Right lobe of liver (tissue), 4 donors: Measurements from ENCODE around the gene EDNRA.

Experiments used
- POLR2A ChIP-seq: fragments of 450-650 bp; IDR thresholded peaks from one replicate; pipeline ENCODE4 v1.6.1; 2017; ENCODE audit warnings: antibody characterized with exemption, mild to moderate bottlenecking
- TF ChIP-seq, protein P1 (sequence below), 4 donors: fragments of 200-600 bp in 3 of 4; fragments of 450-650 bp in 1 of 4; IDR thresholded peaks; one replicate each; pipeline versions ENCODE4 v1.5.1 to v1.8.0; 2016 to 2022; ENCODE audit warnings: antibody characterized with exemption in 4 of 4, mild to moderate bottlenecking in 2 of 4
- donor health status: DM: no; HTN: no; CAD: no.
- donor health status: DM: no; HTN: no; CAD: no.
- donor health status: DM: no; HTN: yes; CAD: no.

DNA sequence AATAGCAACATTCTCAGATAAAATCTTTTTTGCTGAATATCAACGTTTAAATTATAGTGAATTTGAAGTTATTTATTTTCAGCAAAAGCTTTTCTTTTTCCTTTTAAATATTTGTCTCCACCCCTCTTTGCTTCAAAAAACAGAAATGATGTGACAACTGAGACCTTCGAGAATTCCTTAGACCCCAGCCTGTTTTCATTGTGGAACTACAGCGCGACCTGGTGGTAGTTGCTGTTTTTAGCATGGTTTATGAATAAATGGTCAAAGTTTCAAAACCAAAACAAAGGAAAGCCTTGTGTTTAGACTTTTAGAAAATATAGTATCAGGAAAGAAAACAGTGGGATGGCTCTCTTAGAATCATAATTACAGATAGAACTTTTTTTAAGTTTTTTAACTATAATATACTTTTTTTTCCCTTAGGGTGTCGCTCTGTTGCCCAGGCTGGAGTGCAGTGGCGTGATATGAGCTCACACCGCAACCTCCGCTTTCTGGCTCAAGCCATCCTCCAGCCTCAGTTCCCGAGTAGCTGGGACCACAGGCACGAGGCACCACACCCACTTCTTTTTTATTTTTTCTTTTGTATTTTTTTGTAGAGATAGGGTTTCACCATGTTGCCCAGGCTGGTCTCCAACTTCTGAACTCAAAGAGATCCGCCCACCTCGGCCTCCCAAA is 109.5 kb downstream of the EDNRA start:
- TF ChIP-seq, protein P1, sequence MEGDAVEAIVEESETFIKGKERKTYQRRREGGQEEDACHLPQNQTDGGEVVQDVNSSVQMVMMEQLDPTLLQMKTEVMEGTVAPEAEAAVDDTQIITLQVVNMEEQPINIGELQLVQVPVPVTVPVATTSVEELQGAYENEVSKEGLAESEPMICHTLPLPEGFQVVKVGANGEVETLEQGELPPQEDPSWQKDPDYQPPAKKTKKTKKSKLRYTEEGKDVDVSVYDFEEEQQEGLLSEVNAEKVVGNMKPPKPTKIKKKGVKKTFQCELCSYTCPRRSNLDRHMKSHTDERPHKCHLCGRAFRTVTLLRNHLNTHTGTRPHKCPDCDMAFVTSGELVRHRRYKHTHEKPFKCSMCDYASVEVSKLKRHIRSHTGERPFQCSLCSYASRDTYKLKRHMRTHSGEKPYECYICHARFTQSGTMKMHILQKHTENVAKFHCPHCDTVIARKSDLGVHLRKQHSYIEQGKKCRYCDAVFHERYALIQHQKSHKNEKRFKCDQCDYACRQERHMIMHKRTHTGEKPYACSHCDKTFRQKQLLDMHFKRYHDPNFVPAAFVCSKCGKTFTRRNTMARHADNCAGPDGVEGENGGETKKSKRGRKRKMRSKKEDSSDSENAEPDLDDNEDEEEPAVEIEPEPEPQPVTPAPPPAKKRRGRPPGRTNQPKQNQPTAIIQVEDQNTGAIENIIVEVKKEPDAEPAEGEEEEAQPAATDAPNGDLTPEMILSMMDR (IDR thresholded peaks at IDR 0.05) = peak; percentile 59 to 74 (median 64)
- no peak for TF ChIP-seq POLR2A
